GM21515 (cell line): ENCODE results near the gene KLF17.

Experiments
- ATAC-seq: cut with Tn5 transposase; IDR thresholded peaks from one replicate; pipeline ENCODE4 v1.9.1; 2021; ENCODE audit not compliant: unreplicated experiment

KLF17 gene

DNA sequence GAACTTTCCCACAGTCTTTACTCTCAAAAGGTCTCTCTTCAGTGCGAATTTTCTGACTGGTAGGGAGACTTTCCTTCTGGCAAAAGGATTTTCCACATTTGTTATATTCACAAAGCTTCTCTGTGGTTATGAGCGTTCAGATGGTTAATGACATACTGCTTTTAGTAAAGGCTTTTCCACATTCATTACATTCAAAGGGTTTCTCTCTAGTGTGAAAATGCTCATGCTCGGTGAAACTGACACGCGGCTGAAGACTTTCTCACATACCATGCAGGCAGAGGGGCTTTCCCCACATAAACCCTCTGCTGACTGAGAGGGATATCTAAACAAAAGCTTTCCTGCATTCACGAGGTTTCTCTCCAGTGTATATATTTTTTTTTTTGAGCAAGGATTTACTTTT, 32.7 kb downstream of the KLF17 start:
- no peak for ATAC-seq

GRCh38 chr1:44151808-44152207, 33.2 kb downstream of the KLF17 start:
- no peak for ATAC-seq

DNA sequence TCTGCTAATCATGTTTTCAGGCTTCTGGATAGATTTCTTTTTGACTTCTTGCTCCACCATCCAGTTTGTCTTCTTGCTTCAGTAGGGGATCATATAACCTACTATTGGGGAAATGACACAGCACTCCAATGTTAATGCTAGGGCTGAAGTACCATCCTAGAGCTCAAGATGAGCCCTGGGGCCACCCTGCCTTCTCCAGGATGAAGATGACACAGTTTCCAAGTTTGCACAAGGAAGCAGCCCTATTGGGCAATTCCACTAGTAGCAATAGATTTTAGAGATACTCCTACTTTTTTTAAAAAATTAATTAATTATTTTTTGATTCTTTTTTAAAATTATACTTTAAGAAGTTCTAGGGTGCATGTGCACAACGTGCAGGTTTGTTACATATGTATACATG, 34.1 kb downstream of the KLF17 start:
- no peak for ATAC-seq

DNA sequence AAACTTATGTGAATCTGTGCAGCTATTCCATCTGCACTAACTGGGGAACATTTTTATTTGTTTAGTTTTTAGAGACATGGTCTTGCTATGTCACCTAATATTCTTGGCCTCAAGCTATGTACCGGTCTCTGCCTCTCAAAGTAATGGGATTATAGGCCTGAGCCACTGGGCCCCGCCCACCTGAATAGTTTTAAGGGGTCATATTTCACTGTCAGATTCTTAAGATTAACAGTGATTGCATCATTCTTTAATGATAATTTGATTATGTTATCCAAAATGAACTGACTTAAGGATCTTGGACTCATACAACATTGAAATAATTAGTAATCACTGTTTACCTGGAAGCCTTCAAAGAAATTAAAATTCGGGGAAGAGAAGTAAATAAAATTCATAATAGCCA, 35.4 kb downstream of the KLF17 start:
- no peak for ATAC-seq

GRCh38 chr1:44157903-44158302, 39.3 kb downstream of the KLF17 start:
- ATAC-seq = no peak

GRCh38 chr1:44158871-44159270, 40.2 kb downstream of the KLF17 start:
- ATAC-seq = no peak

DNA sequence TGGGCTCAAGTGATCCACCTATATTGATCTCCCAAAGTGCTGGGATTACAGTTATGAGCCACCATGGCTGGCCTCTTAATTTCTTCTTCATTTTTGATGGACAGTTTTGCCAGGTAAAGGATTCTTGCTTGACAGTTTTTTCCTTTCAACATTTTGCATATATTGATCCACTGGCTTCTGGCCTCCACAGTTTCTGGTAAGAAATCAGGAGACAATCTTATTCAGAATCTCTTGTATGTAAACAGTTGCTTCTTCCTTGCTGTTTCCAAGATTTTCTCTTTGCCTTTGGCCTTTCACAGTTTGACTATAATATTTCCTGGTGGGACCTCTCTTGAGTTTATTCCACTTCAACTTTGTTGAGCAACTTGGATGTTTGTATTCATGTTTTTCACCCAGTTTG, 42.9 kb downstream of the KLF17 start:
- ATAC-seq = no peak

GRCh38 chr1:44168520-44169098, 50.0 kb downstream of the KLF17 start:
- no peak for ATAC-seq

DNA sequence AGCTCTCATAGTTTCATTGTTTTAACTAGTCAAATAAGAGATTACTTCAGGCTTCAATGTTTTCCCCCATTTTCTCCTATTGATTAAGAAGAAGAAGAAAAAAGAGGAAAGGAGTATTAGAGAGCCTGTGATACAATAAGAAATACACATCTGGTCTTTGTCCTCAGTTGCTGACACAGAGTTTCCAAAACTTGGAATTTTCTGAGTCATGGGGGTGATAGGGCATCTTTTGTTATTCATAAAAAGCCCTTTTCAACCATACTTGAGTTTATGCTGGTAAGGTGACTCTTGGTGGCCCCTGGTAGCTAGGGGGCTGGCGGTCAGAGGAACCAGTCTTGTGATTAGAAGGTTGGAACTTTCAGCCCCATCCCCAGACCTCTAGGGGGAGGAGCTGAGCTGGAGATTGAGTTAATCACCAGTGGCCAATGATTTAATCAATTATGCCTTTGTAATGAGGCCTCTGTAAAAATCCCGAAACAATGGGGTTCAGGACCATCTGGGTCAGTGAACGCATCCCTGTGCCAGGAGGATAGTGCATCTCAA, 51.7 kb downstream of the KLF17 start:
- no peak for ATAC-seq

GRCh38 chr1:44174630-44175029, 56.0 kb downstream of the KLF17 start:
- ATAC-seq = no peak
